Endothelial cell of umbilical vein (primary cell): ENCODE measurements around the gene RAB38. TPM values are rescaled to one million over a fixed set of nuclear protein-coding genes. Genes with fewer than 3 reads are reported as not detected.

Experiments
- BruUV-seq: library from RNA; stranded (reverse); fragments of 400-500 nt; replicated peaks from 2 replicates; lab custom pipeline; 2021; lab: Mats Ljungman, UMichigan
- CTCF ChIA-PET: fragments of 300-600, 350-600 bp; sonication (Branson Sonifier 250); formaldehyde crosslinking; loops from one replicate; lab custom pipeline; 2021; ENCODE audit warnings: antibody characterized with exemption, inconsistent platforms; lab: Charles Lee
- POLR2A ChIA-PET: fragments of 300-600, 350-600 bp; sonication (Branson Sonifier 250); formaldehyde crosslinking; loops from one replicate; lab custom pipeline; 2021; ENCODE audit warnings: antibody characterized with exemption, inconsistent platforms; lab: Charles Lee
- DNase-seq: peaks from one replicate; pipeline ENCODE4 v3.0.0-alpha.2; 2011; ENCODE audit warnings: low read depth, low spot score
- FAIRE-seq: peaks from 2 replicates; lab custom pipeline; 2011; peaks lifted over from hg19 to GRCh38; lab: Jason Lieb, UNC
- H2AFZ ChIP-seq: 2 replicates; pipeline ENCODE4 v1.6.0; 2012; ENCODE audit warnings: low read depth, low read length, control low read depth, inconsistent platforms
- H3K27ac ChIP-seq: 2 replicates; pipeline ENCODE4 v1.5.1; 2011; ENCODE audit warnings: low read depth, mild to moderate bottlenecking, control low read depth, low read length, moderate library complexity; ENCODE audit not compliant: insufficient read depth
- H3K27me3 ChIP-seq, 2 experiments: 2 replicates each; pipeline versions ENCODE4 v1.6.0 to v1.6.1; 2011; ENCODE audit warnings: low read length in 2 of 2, mixed read lengths in 1 of 2; ENCODE audit not compliant: control insufficient read depth in 2 of 2, insufficient read depth in 2 of 2
- H3K36me3 ChIP-seq, 2 experiments: 2 replicates in 1 of 2; 3 replicates in 1 of 2; pipeline ENCODE4 v1.5.1; 2011; ENCODE audit warnings: low read length in 2 of 2, mild to moderate bottlenecking in 1 of 2, moderate library complexity in 1 of 2; ENCODE audit not compliant: control insufficient read depth in 2 of 2, insufficient read depth in 2 of 2; ENCODE audit errors: extremely low read depth in 1 of 2
- H3K4me1 ChIP-seq: 3 replicates; pipeline ENCODE4 v1.5.1; 2011; ENCODE audit warnings: mild to moderate bottlenecking, low read length; ENCODE audit not compliant: control insufficient read depth, insufficient read depth; ENCODE audit errors: extremely low read depth
- H3K4me2 ChIP-seq: 2 replicates; pipeline ENCODE4 v1.6.1; 2011; ENCODE audit warnings: low read length, control low read depth, mixed read lengths; ENCODE audit not compliant: insufficient read depth
- H3K4me3 ChIP-seq, 3 experiments: fragments of 200-600 bp in 1 of 3; sonication (generic), shearing (Covaris generic) in 1 of 3; replicated peaks in 1 of 3; 2 replicates each; pipeline ENCODE4 v1.5.1; 2011 to 2016; ENCODE audit warnings: control low read depth in 3 of 3, low read length in 3 of 3, mild to moderate bottlenecking in 2 of 3, inconsistent platforms in 1 of 3, low read depth in 1 of 3, moderate library complexity in 1 of 3; ENCODE audit not compliant: insufficient read depth in 1 of 3
- H3K79me2 ChIP-seq: 2 replicates; pipeline ENCODE4 v1.6.0; 2012; ENCODE audit warnings: low read length, inconsistent platforms; ENCODE audit not compliant: control insufficient read depth, insufficient read depth
- H3K9ac ChIP-seq: replicated peaks from 2 replicates; pipeline ENCODE3; 2011; ENCODE audit warnings: low read length, control low read depth; ENCODE audit not compliant: insufficient read depth; ENCODE audit errors: extremely low read depth
- H3K9me1 ChIP-seq: replicated peaks from 3 replicates; pipeline ENCODE4 v1.6.0; 2011; ENCODE audit warnings: mild to moderate bottlenecking, low read length; ENCODE audit not compliant: control insufficient read depth, insufficient read depth; ENCODE audit errors: extremely low read depth
- H3K9me3 ChIP-seq: replicated peaks from 2 replicates; pipeline ENCODE4 v1.5.1; 2012; ENCODE audit warnings: low read length, inconsistent platforms; ENCODE audit not compliant: control insufficient read depth, insufficient read depth
- H4K20me1 ChIP-seq: replicated peaks from 2 replicates; pipeline ENCODE3; 2011; ENCODE audit warnings: mild to moderate bottlenecking, low read length; ENCODE audit not compliant: control insufficient read depth, insufficient read depth; ENCODE audit errors: extremely low read depth
- CTCF ChIP-seq, 2 donors: IDR thresholded peaks; 1 replicate in 1 of 2; 2 replicates in 1 of 2; pipeline ENCODE4 v1.5.1; 2011; ENCODE audit warnings: low read length in 2 of 2, mild to moderate bottlenecking in 2 of 2, moderate library complexity in 2 of 2, control low read depth in 1 of 2, inconsistent platforms in 1 of 2, low read depth in 1 of 2; ENCODE audit not compliant: insufficient read depth in 1 of 2; ENCODE audit errors: extremely low read depth in 1 of 2
- EZH2 ChIP-seq: IDR thresholded peaks from 2 replicates; pipeline ENCODE4 v1.6.1; 2012; ENCODE audit warnings: borderline replicate concordance, low read depth, mild to moderate bottlenecking, moderate library complexity, low read length, inconsistent platforms; ENCODE audit not compliant: severe bottlenecking
- FOS ChIP-seq: IDR thresholded peaks from 2 replicates; pipeline ENCODE4 v1.6.1; 2011; ENCODE audit warnings: mild to moderate bottlenecking, low read length, moderate library complexity, borderline replicate concordance; ENCODE audit not compliant: insufficient read depth
- GATA2 ChIP-seq: IDR thresholded peaks from 2 replicates; pipeline ENCODE4 v1.7.0; 2011; ENCODE audit warnings: low read depth, mild to moderate bottlenecking, moderate library complexity, mixed read lengths, low read length; ENCODE audit not compliant: insufficient read length, insufficient read depth
- JUN ChIP-seq: IDR thresholded peaks from 2 replicates; pipeline ENCODE4 v1.6.1; 2011; ENCODE audit warnings: borderline replicate concordance, low read depth; ENCODE audit not compliant: insufficient read length, insufficient read depth
- MYC ChIP-seq: IDR thresholded peaks from one replicate; pipeline ENCODE4 v1.6.1; 2011; ENCODE audit warnings: mild to moderate bottlenecking, low read depth, low read length
- POLR2A ChIP-seq: IDR thresholded peaks from 2 replicates; pipeline ENCODE4 v1.6.1; 2012; ENCODE audit warnings: low read depth, mild to moderate bottlenecking, control low read depth, low read length
- POLR2AphosphoS5 ChIP-seq: IDR thresholded peaks from 2 replicates; pipeline ENCODE4 v1.6.1; 2012; ENCODE audit warnings: low read depth, mild to moderate bottlenecking, control low read depth, low read length, moderate library complexity; ENCODE audit not compliant: insufficient read depth
- dilution Hi-C: fragments of 300-500 bp; cut with MboI; formaldehyde crosslinking; loops from one replicate; pipeline ENCODE4 v1.15.0; 2019; ENCODE audit warnings: low sequenced_read_pairs; ENCODE audit not compliant: extremely low pct_ligation_motif_present
- intact Hi-C: fragments of 100-400 bp; cut with micrococcal nuclease; formaldehyde crosslinking; loops from one replicate; pipeline ENCODE4 v1.10.0; 2022
- polyA plus RNA-seq, 4 experiments: library from polyadenylated mRNA; depleted of rRNA in 3 of 4; stranded (reverse) in 3 of 4; unstranded in 1 of 4; fragments of >200 nt; gene quantifications; 2 replicates each; pipeline versions ENCODE4 v1.2.1 to v1.2.3, GENCODE V29; 2011 to 2012; ENCODE audit warnings: missing spikeins in 1 of 4
- total RNA-seq: library from RNA; stranded (reverse); gene quantifications from 2 replicates; pipeline ENCODE4 v1.2.3, GENCODE V29; 2021
- TF ChIP-seq, protein P1 (sequence below): IDR thresholded peaks from 2 replicates; pipeline ENCODE4 v1.6.1; 2011; ENCODE audit not compliant: insufficient read depth, insufficient read length

Gene RAB38
- total and polyA plus RNA-seq, 2 donors (not counting 3 experiments of a cell fraction or from before 2014, with no cell fraction given), result 3.0 to 3.6 TPM

GRCh38 chr11:88171982-88172381 lies 3.3 kb downstream of the RAB38 start:
- Histone ChIP-seq H3K9me1 (no peaks in the 10 kb centered on the region), H3K4me2 (no peak overlapping the region), H3K27me3 (no peaks in the 10 kb centered on the region), H3K27ac (no peak overlapping the region), H3K4me1 (peaks cover 6% of the 10 kb centered on the region), H4K20me1 (no peaks in the 10 kb centered on the region), H2AFZ (no peak overlapping the region), H3K79me2 (no peaks in the 10 kb centered on the region), H3K9ac (no peak overlapping the region), H3K9me3 (no peaks in the 10 kb centered on the region), H3K36me3 (no peaks in the 10 kb centered on the region), H3K4me3 (no peak overlapping the region)
- no peak for TF ChIP-seq GATA2
- no peak for TF ChIP-seq POLR2AphosphoS5
- TF ChIP-seq FOS, result no peak
- TF ChIP-seq, protein P1, sequence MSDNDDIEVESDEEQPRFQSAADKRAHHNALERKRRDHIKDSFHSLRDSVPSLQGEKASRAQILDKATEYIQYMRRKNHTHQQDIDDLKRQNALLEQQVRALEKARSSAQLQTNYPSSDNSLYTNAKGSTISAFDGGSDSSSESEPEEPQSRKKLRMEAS, result no peak
- TF ChIP-seq CTCF (IDR thresholded peaks at IDR 0.05; ENCODE audit: extremely low read depth in 1 of 2, insufficient read depth in 1 of 2, low read depth in 1 of 2, low read length in 2 of 2), result no peak
- no peak for TF ChIP-seq JUN
- no peak for TF ChIP-seq POLR2A
- TF ChIP-seq EZH2, result no peak
- TF ChIP-seq MYC, result no peak
- DNase-seq (no peak), FAIRE-seq (no peak)
- ChIA-PET POLR2A (no interaction called here), CTCF (no interaction called here)
- intact Hi-C loops (no loop called here), dilution Hi-C loops (no loop called here)
- BruUV-seq, result no TSS peak
